ENCODE measurements around the gene TANC1. TPM values are rescaled to one million over a fixed set of nuclear protein-coding genes. Genes with fewer than 3 reads are reported as not detected.

TANC1 gene
- 112 and 117 TPM in 2 replicates for total RNA-seq

DNA sequence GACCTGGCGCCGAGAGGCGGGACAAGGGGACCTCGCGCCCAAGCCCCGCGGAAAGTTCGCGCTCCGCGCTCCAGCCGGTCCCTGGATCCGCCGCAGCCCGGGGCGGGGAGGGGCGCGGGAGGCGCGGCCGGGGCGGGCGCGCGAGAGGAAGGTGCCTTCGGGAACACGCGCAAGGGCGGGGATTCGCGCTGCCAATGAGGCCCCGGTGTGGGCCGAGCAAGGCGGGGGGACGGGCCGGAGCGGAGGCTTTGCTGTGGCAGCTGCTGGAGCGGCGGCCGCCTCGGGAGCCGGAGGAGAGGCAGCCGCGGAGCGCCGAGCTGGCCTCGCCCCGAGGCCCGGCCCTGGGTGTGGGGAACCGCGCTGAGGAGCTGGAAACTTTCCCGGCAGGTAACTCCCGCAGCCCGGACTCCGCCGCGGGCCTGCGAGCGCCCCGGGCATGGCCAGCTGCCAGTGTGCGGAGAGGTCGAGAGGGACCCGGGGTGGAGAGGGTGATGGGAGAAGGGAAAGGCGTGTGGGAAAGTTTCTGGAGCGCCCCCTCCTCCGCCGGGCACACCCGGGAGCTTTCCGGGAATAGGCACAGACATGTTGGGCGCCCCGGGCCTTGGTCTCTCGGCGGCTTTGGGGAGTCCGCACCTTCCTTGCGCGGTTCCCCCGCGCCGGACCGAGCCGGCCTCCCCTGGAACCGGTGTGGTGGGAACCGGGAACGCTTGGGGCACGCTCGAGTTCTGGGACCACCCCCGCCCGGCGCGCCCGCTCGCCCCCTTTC lies at the start of gene TANC1:
TANC1 (plus strand) TSS at position 245 of the 766 bp plus-strand sequence. CDS start 97,271 bp downstream, outside the sequence.

Small RNA genes within 50 kb of the gene (small RNA-seq; reads per million reads assigned to genes)
- gene MIR6888, result not detected
- gene RNU2-21P, result not detected
- not detected for gene RNU6-580P

Other genes starting within 250 kb of the TANC1 start
- gene DAPL1, start 173.3 kb upstream of the TANC1 start, total RNA-seq, result not detected in 2 replicates

Measured in thoracic aorta endothelial cell (primary cell).